K562 (cell line): ENCODE data around the gene VENTX. TPM values are rescaled to one million over a fixed set of nuclear protein-coding genes. Genes with fewer than 3 reads are reported as not detected.

ENCODE experiments used
- ATAC-seq: fragments of 200-7000 bp; cut with Tn5 transposase; 3 replicates; pipeline ENCODE4 v1.9.1; 2020; ENCODE audit warnings: moderate library complexity
- BruUV-seq: library from RNA; stranded (reverse); fragments of 400-500 nt; replicated peaks from 2 replicates; lab custom pipeline; 2021; lab: Mats Ljungman, UMichigan
- CTCF ChIA-PET: fragments of 300-600 bp; formaldehyde crosslinking; extraction: SDS; loops from one replicate; lab custom pipeline; 2021; ENCODE audit warnings: low intra/inter-chr PET ratio; lab: Yijun Ruan, JAX
- POLR2A ChIA-PET: fragments of 300-600, 350-650 bp; sonication (Branson Sonifier 250); formaldehyde crosslinking; extraction: SDS; loops from one replicate; lab custom pipeline; 2021; ENCODE audit warnings: antibody characterized with exemption, inconsistent platforms; lab: Yijun Ruan, JAX
- DNase-seq, 4 experiments: peaks; one replicate each; pipeline versions ENCODE4 v3.0.0 to v3.0.0-alpha.2; 2011 to 2018; ENCODE audit warnings: low spot score in 3 of 4, mixed read lengths in 3 of 4; ENCODE audit errors: extremely low read depth in 1 of 4
- FAIRE-seq: peaks from 2 replicates; lab custom pipeline; 2011; peaks lifted over from hg19 to GRCh38; lab: Jason Lieb, UNC
- H2AFZ ChIP-seq: 2 replicates; pipeline ENCODE4 v1.6.0; 2011; ENCODE audit warnings: low read depth, low read length, control low read depth, inconsistent platforms
- H3K27ac ChIP-seq: fragments of 200-600 bp; 3 replicates; pipeline ENCODE4 v1.8.0; 2011; ENCODE audit warnings: low read depth, mild to moderate bottlenecking, control low read depth, inconsistent platforms, low read length, moderate library complexity, mixed read lengths; ENCODE audit errors: extremely low read depth
- H3K27me3 ChIP-seq, 2 experiments: fragments of 300-600 bp in 1 of 2; 2 replicates in 1 of 2; 3 replicates in 1 of 2; pipeline versions ENCODE4 v1.6.0 to v1.8.0; 2011; ENCODE audit warnings: inconsistent platforms in 2 of 2, low read length in 2 of 2, mild to moderate bottlenecking in 1 of 2, mixed read lengths in 1 of 2, moderate library complexity in 1 of 2; ENCODE audit not compliant: control insufficient read depth in 2 of 2, insufficient read depth in 2 of 2
- H3K36me3 ChIP-seq: fragments of 300-600 bp; 3 replicates; pipeline ENCODE4 v1.8.0; 2011; ENCODE audit warnings: mild to moderate bottlenecking, low read length, inconsistent platforms; ENCODE audit not compliant: control insufficient read depth, insufficient read depth
- H3K4me1 ChIP-seq, 2 experiments: fragments of 200-600 bp in 1 of 2; replicated peaks in 1 of 2; 2 replicates in 1 of 2; 3 replicates in 1 of 2; pipeline versions ENCODE4 v1.5.1 to v1.8.0; 2011; ENCODE audit warnings: inconsistent platforms in 2 of 2, low read length in 2 of 2, mild to moderate bottlenecking in 1 of 2, mixed read lengths in 1 of 2, moderate library complexity in 1 of 2; ENCODE audit not compliant: control insufficient read depth in 2 of 2, insufficient read depth in 2 of 2
- H3K4me2 ChIP-seq: 2 replicates; pipeline ENCODE4 v1.6.1; 2011; ENCODE audit warnings: low read length, control low read depth, inconsistent platforms, mixed read lengths; ENCODE audit not compliant: insufficient read depth
- H3K4me3 ChIP-seq: fragments of 200-600 bp; sonication (generic), shearing (Covaris generic); 2 replicates; pipeline ENCODE4 v1.5.1; 2016; ENCODE audit warnings: control low read depth, inconsistent platforms
- H3K79me2 ChIP-seq: fragments of 200-600 bp; 3 replicates; pipeline ENCODE4 v1.8.0; 2011; ENCODE audit warnings: low read length, inconsistent platforms; ENCODE audit not compliant: control insufficient read depth, insufficient read depth
- H3K9ac ChIP-seq, 2 experiments: 2 replicates each; pipeline versions ENCODE4 v1.6.0 to v1.6.1; 2011; ENCODE audit warnings: low read depth in 2 of 2, low read length in 2 of 2, control low read depth in 1 of 2, inconsistent platforms in 1 of 2, mild to moderate bottlenecking in 1 of 2, mixed read lengths in 1 of 2; ENCODE audit not compliant: insufficient read depth in 1 of 2
- H3K9me1 ChIP-seq: one replicate; pipeline ENCODE4 v1.6.0; 2011; ENCODE audit warnings: inconsistent platforms, mild to moderate bottlenecking, low read length, moderate library complexity; ENCODE audit not compliant: control insufficient read depth, insufficient read depth
- H3K9me3 ChIP-seq: replicated peaks from 2 replicates; pipeline ENCODE4 v1.5.1; 2011; ENCODE audit warnings: low read depth, low read length, inconsistent platforms; ENCODE audit not compliant: control insufficient read depth, insufficient read depth
- H4K20me1 ChIP-seq: replicated peaks from 2 replicates; pipeline ENCODE4 v1.6.1; 2011; ENCODE audit warnings: low read length, inconsistent platforms, mixed read lengths; ENCODE audit not compliant: control insufficient read depth, insufficient read depth
- BHLHE40 ChIP-seq: IDR thresholded peaks from 2 replicates; pipeline ENCODE4 v1.6.1; 2011; ENCODE audit warnings: low read length, improper control_type of control experiment
- BMI1 ChIP-seq: fragments of 150-350 bp; IDR thresholded peaks from 2 replicates; pipeline ENCODE4 v1.6.1; 2014; ENCODE audit warnings: low read length
- CC2D1A ChIP-seq: fragments of 450-650 bp; IDR thresholded peaks from 2 replicates; pipeline ENCODE4 v1.6.1; 2017; ENCODE audit warnings: mild to moderate bottlenecking
- KAT8 ChIP-seq: fragments of 450-650 bp; IDR thresholded peaks from 2 replicates; pipeline ENCODE4 v1.6.1; 2016; ENCODE audit warnings: low read depth, mild to moderate bottlenecking
- KLF1 ChIP-seq: fragments of 450-650 bp; IDR thresholded peaks from 2 replicates; pipeline ENCODE4 v1.6.1; 2016; ENCODE audit warnings: missing genetic modification characterization, missing compliant biosample characterization
- MEF2D ChIP-seq: conservative IDR thresholded peaks from 2 replicates; pipeline ENCODE4 v1.6.1; 2016; ENCODE audit warnings: low read depth, missing genetic modification characterization, missing compliant biosample characterization
- MTA1 ChIP-seq: fragments of 450-650 bp; IDR thresholded peaks from 2 replicates; pipeline ENCODE4 v1.6.1; 2017; ENCODE audit warnings: borderline replicate concordance
- SIX5 ChIP-seq, 2 experiments: IDR thresholded peaks; 2 replicates each; pipeline ENCODE4 v1.6.1; 2011; ENCODE audit warnings: low read length in 2 of 2, borderline replicate concordance in 1 of 2, low read depth in 1 of 2, mild to moderate bottlenecking in 1 of 2, moderate library complexity in 1 of 2; ENCODE audit not compliant: insufficient read depth in 1 of 2
- TBP ChIP-seq: optimal IDR thresholded peaks from 2 replicates; pipeline ENCODE3; 2011; ENCODE audit warnings: low read depth, low read length, improper control_type of control experiment
- XRCC4 ChIP-seq: IDR thresholded peaks from one replicate; pipeline ENCODE4 v1.6.1; 2011; ENCODE audit not compliant: insufficient read depth, insufficient read length; ENCODE audit errors: extremely low read depth
- ZEB2 ChIP-seq: fragments of 450-650 bp; IDR thresholded peaks from 2 replicates; pipeline ENCODE4 v1.6.1; 2016
- ZNF592 ChIP-seq: fragments of 450-650 bp; IDR thresholded peaks from 2 replicates; pipeline ENCODE4 v1.6.1; 2017; ENCODE audit warnings: antibody characterized with exemption, mild to moderate bottlenecking
- ZNF740 ChIP-seq, 3 experiments: fragments of 200-800 bp in 1 of 3; sonication (Bioruptor generic) in 1 of 3; sonication (generic) in 1 of 3; formaldehyde crosslinking in 1 of 3; IDR thresholded peaks; 2 replicates each; pipeline versions ENCODE4 v1.6.1 to v1.8.0; 2016 to 2022; ENCODE audit warnings: mild to moderate bottlenecking in 2 of 3, missing compliant biosample characterization in 2 of 3, missing genetic modification characterization in 2 of 3, missing genetic modification reagents in 1 of 3
- WGBS: fragments of 100-300 bp; shearing (Covaris generic); methylation state at CpG from one replicate; pipeline ENCODE4 v1.1.6; 2016; ENCODE audit warnings: low coverage, mixed read lengths; ENCODE audit not compliant: insufficient coverage; ENCODE audit errors: missing lambda C conversion rate; 5-methylcytosine and 5-hydroxymethylcytosine counted together
- in situ Hi-C: fragments of 300-500 bp; cut with MboI; formaldehyde crosslinking; loops from 4 replicates; pipeline ENCODE4 v1.15.0; 2018; ENCODE audit warnings: inconsistent platforms, mixed read lengths
- intact Hi-C: fragments of 100-400 bp; cut with micrococcal nuclease; formaldehyde crosslinking; loops from 2 replicates; pipeline ENCODE4 v1.14.2; 2022
- polyA plus RNA-seq, 8 experiments: library from polyadenylated mRNA; depleted of rRNA in 4 of 8; stranded (reverse) in 5 of 8; unstranded in 3 of 8; fragments of >200 nt; fragmentation: Nextera tagmentation in 2 of 8; fragmentation: Illumina TruSeq in 1 of 8; extraction: Ambion mirVana in 2 of 8; extraction: Trizol in 1 of 8; gene quantifications; 2 replicates each; pipeline versions ENCODE4 v1.2.1 to v1.2.3, GENCODE V29; 2011 to 2014; ENCODE audit warnings: inconsistent platforms in 1 of 8, missing spikeins in 1 of 8
- total RNA-seq, 7 experiments: library from RNA; depleted of rRNA in 6 of 7; stranded (reverse); fragments of >200 nt in 6 of 7; fragmentation: Illumina TruSeq in 2 of 7; extraction: Trizol in 2 of 7; gene quantifications; 2 replicates each; pipeline versions ENCODE4 v1.2.1 to v1.2.3, GENCODE V29; 2011 to 2021; ENCODE audit warnings: low replicate concordance in 1 of 7

Gene VENTX
- total and polyA plus RNA-seq, 9 of the 15 experiments (the other 6 are each of a cell fraction or from before 2014, with no cell fraction given), result 0.07 to 0.70 (median 0.20) TPM; not detected in 1

GRCh38 chr10:133194151-133194550 lies 43.5 kb upstream of the VENTX start:
- Histone ChIP-seq H3K4me1 (peaks cover 0 to 36% of the 10 kb centered on the region in 2 experiments; a peak in 2 of 5 replicates), H3K4me2 (no peak overlapping the region), H3K9me3 (no peaks in the 10 kb centered on the region), H2AFZ (no peak overlapping the region), H3K36me3 (no peaks in the 10 kb centered on the region), H3K9me1 (no peaks in the 10 kb centered on the region), H3K27me3 (peaks cover 5 to 50% of the 10 kb centered on the region in 2 experiments; a peak in 4 of 5 replicates), H3K27ac (no peak overlapping the region), H4K20me1 (no peaks in the 10 kb centered on the region), H3K4me3 (no peak overlapping the region), H3K79me2 (no peaks in the 10 kb centered on the region), H3K9ac (no peak overlapping the region)
- FAIRE-seq (no peak), ATAC-seq (no peak), DNase-seq (no peak)
- in situ Hi-C loops (no loop called here), intact Hi-C loops (no loop called here)
- POLR2A ChIA-PET, result interaction anchor here (0.6 kb wide), 1 partner anchor 17 kb away, joined by 3 read pairs; no protein-coding TSS in a partner anchor
- BruUV-seq, result no TSS peak
- 0% methylated on average over 4 of the region's 4 CpGs for WGBS
- CTCF ChIA-PET, result no interaction called here
- TF ChIP-seq BMI1 (no peak), TBP (no peak), ZEB2 (no peak), MEF2D (no peak), XRCC4 (no peak), KAT8 (no peak), KLF1 (tag) (no peak), ZNF592 (no peak), CC2D1A (no peak), BHLHE40 (no peak), MTA1 (no peak), ZNF740 (CRISPR knock-in tag; IDR thresholded peaks at IDR 0.05) (no peak), ZNF740 (tag; IDR thresholded peaks at IDR 0.05) (no peak), SIX5 (IDR thresholded peaks at IDR 0.05; ENCODE audit: borderline replicate concordance in 1 of 2, insufficient read depth in 1 of 2, low read depth in 1 of 2, low read length in 2 of 2) (no peak)
